Common myeloid progenitor, CD34-positive (primary cell): Measurements from ENCODE around the gene TGFA.

Experiments
- CTCF ChIA-PET: fragments of 350-600 bp; sonication (Branson Sonifier 250); formaldehyde crosslinking; loops from one replicate; lab custom pipeline; 2021; ENCODE audit warnings: antibody characterized with exemption; lab: Charles Lee
- POLR2A ChIA-PET: fragments of 350-600 bp; sonication (Branson Sonifier 250); formaldehyde crosslinking; loops from one replicate; lab custom pipeline; 2021; ENCODE audit warnings: antibody characterized with exemption; lab: Charles Lee
- DNase-seq, 3 donors: peaks; one replicate each; pipeline versions ENCODE4 v3.0.0 to v3.0.0-alpha.2; 2013
- H3K27ac ChIP-seq, 2 experiments: 1 replicate in 1 of 2; 2 replicates in 1 of 2; pipeline ENCODE4 v1.7.0; 2013; ENCODE audit warnings: inconsistent platforms in 2 of 2, low read length in 2 of 2, mild to moderate bottlenecking in 2 of 2, low read depth in 1 of 2, moderate library complexity in 1 of 2; ENCODE audit not compliant: severe bottlenecking in 2 of 2, insufficient read depth in 1 of 2, poor library complexity in 1 of 2
- H3K27me3 ChIP-seq, 5 experiments: replicated peaks in 2 of 5; 1 replicate in 3 of 5; 2 replicates in 2 of 5; pipeline versions ENCODE4 v1.6.1 to v1.7.0; 2013; ENCODE audit warnings: low read length in 4 of 5, mild to moderate bottlenecking in 2 of 5, moderate library complexity in 2 of 5, inconsistent platforms in 1 of 5; ENCODE audit not compliant: insufficient read depth in 5 of 5, control insufficient read depth in 4 of 5
- H3K36me3 ChIP-seq, 4 experiments: 1 replicate in 2 of 4; 2 replicates in 2 of 4; pipeline versions ENCODE4 v1.6.1 to v1.7.0; 2013; ENCODE audit warnings: low read length in 3 of 4, control low read depth in 1 of 4, mild to moderate bottlenecking in 1 of 4; ENCODE audit not compliant: control insufficient read depth in 4 of 4, insufficient read depth in 4 of 4
- H3K4me1 ChIP-seq, 4 experiments: 1 replicate in 3 of 4; 2 replicates in 1 of 4; pipeline versions ENCODE4 v1.6.1 to v1.7.1; 2013; ENCODE audit warnings: low read length in 3 of 4, mild to moderate bottlenecking in 3 of 4, control low read depth in 1 of 4, inconsistent platforms in 1 of 4, moderate library complexity in 1 of 4; ENCODE audit not compliant: control insufficient read depth in 4 of 4, insufficient read depth in 4 of 4; ENCODE audit errors: control extremely low read depth in 1 of 4
- H3K4me3 ChIP-seq, 7 experiments: 1 replicate in 4 of 7; 2 replicates in 3 of 7; pipeline versions ENCODE4 v1.5.1 to v1.7.0; 2013; ENCODE audit warnings: mild to moderate bottlenecking in 7 of 7, low read length in 6 of 7, moderate library complexity in 6 of 7, inconsistent platforms in 2 of 7, low read depth in 2 of 7, control low read depth in 1 of 7; ENCODE audit not compliant: insufficient read depth in 4 of 7, control insufficient read depth in 1 of 7; ENCODE audit errors: extremely low read depth in 1 of 7
- H3K9me3 ChIP-seq, 5 experiments: 1 replicate in 4 of 5; 2 replicates in 1 of 5; pipeline versions ENCODE4 v1.6.1 to v1.7.1; 2013; ENCODE audit warnings: low read length in 4 of 5, mild to moderate bottlenecking in 2 of 5, inconsistent platforms in 1 of 5, low read depth in 1 of 5, moderate library complexity in 1 of 5; ENCODE audit not compliant: control insufficient read depth in 4 of 5, insufficient read depth in 2 of 5; ENCODE audit errors: control extremely low read depth in 1 of 5
- WGBS: methylation state at CpG from one replicate; pipeline ENCODE4 v1.1.5; 2013; ENCODE audit not compliant: insufficient coverage; 5-methylcytosine and 5-hydroxymethylcytosine counted together

The TGFA gene

DNA sequence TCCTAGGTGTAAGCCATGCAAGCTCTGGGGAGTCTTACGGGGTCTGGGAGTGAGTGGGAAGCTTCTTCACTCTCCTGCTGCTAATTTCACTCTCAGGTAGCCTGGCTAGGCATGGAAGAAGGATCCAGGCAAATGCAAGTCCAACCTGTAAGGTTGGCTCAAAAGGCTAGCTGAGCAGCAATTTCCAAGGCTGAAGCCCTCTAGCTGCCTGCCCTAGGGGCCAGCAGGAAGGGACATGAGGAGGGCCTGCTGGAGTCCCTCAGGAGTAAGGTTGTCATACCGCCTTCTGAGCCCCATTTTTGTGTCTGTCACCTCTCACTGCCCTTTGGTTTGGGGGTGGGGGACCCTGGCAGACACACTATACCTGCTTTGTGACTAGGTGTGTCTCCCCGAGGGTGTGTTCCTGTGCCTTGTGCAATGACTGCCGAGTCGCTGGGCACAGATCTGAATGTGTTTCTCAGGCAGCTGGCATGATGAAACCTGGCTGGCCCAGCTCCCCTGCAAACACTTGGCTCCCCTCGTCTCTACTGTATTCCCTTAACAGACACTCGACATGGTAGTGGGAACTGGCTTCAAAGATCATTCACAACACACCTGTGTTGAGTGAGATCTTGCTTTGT is 127.8 kb downstream of the TGFA start:
- 97% methylated on average over 7 of the region's 7 CpGs for WGBS
- H3K9me3 ChIP-seq = peaks cover 0 to 2% (median 0%) of the 10 kb centered on the region in 5 experiments
- CTCF ChIA-PET = no interaction called here

DNA sequence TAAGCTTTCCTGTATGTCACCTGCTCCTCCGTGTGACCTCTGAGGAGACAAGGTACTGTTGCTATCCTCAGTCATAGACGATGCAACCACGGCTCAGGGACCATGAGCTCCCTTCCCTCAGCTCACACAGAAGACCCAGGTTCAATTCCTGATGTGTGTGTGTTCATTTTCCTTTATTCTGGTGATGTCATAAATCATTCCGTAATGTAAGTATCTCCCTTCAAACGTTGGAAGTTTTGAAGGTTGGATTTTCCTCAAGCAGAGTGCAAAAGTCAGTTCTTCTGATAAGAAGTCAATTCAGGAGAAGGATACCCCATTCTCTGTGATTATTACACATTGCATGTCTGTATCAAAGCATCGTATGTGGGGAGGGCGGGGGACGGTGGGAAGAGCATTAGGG is 132.9 kb downstream of the TGFA start:
- ChIA-PET POLR2A (no interaction called here), CTCF (no interaction called here)
- peaks cover 0 to 3% (median 0%) of the 10 kb centered on the region in 5 experiments for H3K9me3 ChIP-seq
- no peak overlapping the region for H3K4me3 ChIP-seq
- H3K36me3 ChIP-seq = no peaks in the 10 kb centered on the region
- no peaks in the 10 kb centered on the region for H3K4me1 ChIP-seq
- no peaks in the 10 kb centered on the region for H3K27me3 ChIP-seq
- no peak overlapping the region for H3K27ac ChIP-seq
- no peak for DNase-seq
- 76% methylated on average over 4 of the region's 8 CpGs for WGBS

More for the DNA sequence above, 127.8 kb downstream of the TGFA start:
- POLR2A ChIA-PET = no interaction called here
- no peaks in the 10 kb centered on the region for H3K36me3 ChIP-seq
- no peaks in the 10 kb centered on the region for H3K4me1 ChIP-seq
- no peak overlapping the region for H3K4me3 ChIP-seq
- no peak for DNase-seq
- H3K27ac ChIP-seq = no peak overlapping the region
- H3K27me3 ChIP-seq = peaks cover 0 to 2% (median 0%) of the 10 kb centered on the region in 5 experiments

DNA sequence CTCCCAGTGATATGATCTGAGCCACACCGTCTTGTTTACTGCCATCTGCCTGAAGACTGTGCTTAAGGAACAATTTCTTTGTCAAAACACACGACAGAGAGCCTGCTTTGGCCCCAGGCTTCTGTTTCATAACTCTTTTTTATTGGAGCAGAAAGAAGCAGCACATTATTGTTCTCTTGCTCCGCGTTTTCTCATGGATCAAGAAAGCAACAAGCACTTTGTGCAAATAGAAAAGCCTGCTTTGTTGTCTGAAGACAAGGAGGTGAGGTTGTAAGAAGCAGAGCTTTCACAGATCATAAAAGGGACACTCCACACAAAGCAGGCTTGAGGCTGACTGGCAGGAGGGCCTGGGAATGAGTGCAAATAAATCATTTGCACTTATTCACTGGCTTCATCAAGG is 133.5 kb downstream of the TGFA start:
- CTCF ChIA-PET = no interaction called here
- H3K27ac ChIP-seq = no peak overlapping the region
- 97% methylated on average over 4 of the region's 4 CpGs for WGBS
- DNase-seq = no peak
- H3K36me3 ChIP-seq = no peaks in the 10 kb centered on the region
- H3K9me3 ChIP-seq = peaks cover 0 to 3% (median 0%) of the 10 kb centered on the region in 5 experiments
- H3K27me3 ChIP-seq = no peaks in the 10 kb centered on the region
- H3K4me3 ChIP-seq = no peak overlapping the region
- H3K4me1 ChIP-seq = no peaks in the 10 kb centered on the region
- POLR2A ChIA-PET = no interaction called here

DNA sequence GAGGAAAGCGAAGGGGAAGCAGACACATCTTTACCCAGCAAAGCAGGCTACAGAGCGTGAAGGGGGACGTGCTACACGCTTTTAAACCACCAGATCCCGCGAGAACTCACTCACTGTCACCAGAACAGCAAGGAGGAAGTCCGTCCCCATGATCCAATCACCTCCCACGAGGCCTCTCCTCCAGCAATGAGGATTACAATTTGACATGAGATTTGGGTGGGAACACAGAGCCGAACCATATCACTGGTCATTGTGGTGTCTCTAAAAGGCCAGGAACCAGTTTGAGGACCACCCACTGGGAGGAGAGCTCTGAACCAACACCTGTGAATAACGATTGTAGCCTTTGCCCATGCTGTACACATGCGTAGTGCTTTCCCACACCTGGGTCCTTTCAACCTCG is 135.1 kb downstream of the TGFA start:
- CTCF ChIA-PET = no interaction called here
- DNase-seq = peak in 1 of 3 donors; percentile 22

DNA sequence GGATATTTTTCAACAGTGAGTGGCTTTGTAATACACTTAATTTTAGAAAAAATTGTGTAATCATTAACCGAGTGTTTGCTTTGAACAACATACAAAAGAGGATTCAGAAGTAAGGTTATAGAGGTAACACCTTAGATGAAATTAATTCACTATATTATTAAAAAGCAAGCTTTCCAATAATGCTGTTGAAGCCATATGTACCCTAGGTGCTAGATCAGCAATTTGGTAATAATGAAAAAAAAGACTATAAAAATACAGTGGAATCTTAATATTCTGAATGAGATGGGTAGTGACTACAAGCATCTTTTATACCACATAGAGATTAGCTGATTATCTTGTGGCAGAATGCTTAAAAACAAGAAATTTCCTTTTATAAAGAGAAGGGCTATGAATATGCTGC is 136.6 kb downstream of the TGFA start:
- Histone ChIP-seq H3K27me3 (peaks cover 0 to 6% (median 0%) of the 10 kb centered on the region in 5 experiments), H3K4me1 (peaks cover 0 to 3% (median 0%) of the 10 kb centered on the region in 4 experiments), H3K4me3 (no peak overlapping the region), H3K36me3 (no peaks in the 10 kb centered on the region), H3K27ac (no peak overlapping the region), H3K9me3 (peaks cover 0 to 3% (median 0%) of the 10 kb centered on the region in 5 experiments)
- ChIA-PET CTCF (no interaction called here), POLR2A (no interaction called here)
- no CpG with 5 or more reads among the region's 1 CpG for WGBS
- no peak for DNase-seq

More for the DNA sequence above, 135.1 kb downstream of the TGFA start:
- Histone ChIP-seq H3K9me3 (peaks cover 0 to 3% (median 0%) of the 10 kb centered on the region in 5 experiments), H3K36me3 (no peaks in the 10 kb centered on the region), H3K27ac (no peak overlapping the region), H3K4me3 (no peak overlapping the region), H3K27me3 (no peaks in the 10 kb centered on the region), H3K4me1 (no peaks in the 10 kb centered on the region)
- POLR2A ChIA-PET = no interaction called here
- 88% methylated on average over 9 of the region's 12 CpGs for WGBS

DNA sequence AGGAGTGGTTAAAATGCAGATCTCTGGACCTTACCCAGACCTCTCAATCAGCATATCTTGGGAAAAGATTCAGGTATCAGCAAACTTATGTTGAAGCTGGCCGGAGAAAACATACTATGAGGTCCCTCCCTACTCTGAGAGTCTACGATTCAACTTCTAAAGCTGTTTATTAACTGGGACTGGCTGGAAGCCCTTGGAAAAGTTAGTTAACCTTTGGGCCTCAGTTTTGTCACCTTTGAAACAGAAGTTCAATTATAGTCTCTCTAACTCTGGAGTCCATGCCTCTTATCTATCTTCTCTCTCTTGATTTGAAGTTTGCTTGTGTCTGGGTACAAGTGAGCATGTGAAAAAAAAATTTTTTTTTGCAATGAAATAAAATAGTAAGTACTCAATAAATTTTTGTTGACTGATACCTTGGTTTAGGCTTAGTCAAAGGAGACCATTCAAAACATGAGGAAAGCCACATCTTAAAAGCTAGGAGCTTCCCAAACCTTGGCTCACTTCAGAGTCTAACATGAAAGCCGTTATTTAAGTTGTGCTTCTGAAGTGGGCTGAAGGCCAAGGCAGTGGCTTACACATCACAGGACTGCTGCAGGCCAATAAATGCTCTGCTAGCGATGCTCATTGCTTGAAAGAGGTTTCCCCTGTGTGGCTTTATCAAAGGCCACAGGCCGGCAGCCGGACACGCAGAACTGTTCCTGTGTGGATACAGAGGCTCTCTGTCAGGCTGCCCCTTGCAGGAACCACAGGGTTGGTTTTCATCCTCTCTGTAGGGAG is 141.1 kb downstream of the TGFA start:
- DNase-seq = peak in 1 of 3 donors; percentile 44

More for the DNA sequence above, 141.1 kb downstream of the TGFA start:
- CTCF ChIA-PET = interaction anchor here (1.0 kb wide), 1 partner anchor 50 kb away, joined by 3 read pairs; no protein-coding TSS in a partner anchor
- Histone ChIP-seq H3K4me3 (no peak overlapping the region), H3K27me3 (peaks cover 0 to 6% (median 0%) of the 10 kb centered on the region in 5 experiments), H3K4me1 (peaks cover 0 to 3% (median 0%) of the 10 kb centered on the region in 4 experiments), H3K9me3 (no peaks in the 10 kb centered on the region), H3K27ac (no peak overlapping the region), H3K36me3 (no peaks in the 10 kb centered on the region)
- 71% methylated on average over 5 of the region's 7 CpGs for WGBS
- POLR2A ChIA-PET = no interaction called here
